Neural cell (in vitro differentiated cells): Measurements from ENCODE around the gene ZNF516.

Experiments
- EP300 ChIP-seq: fragments of 450-650 bp; conservative IDR thresholded peaks from 2 replicates; pipeline ENCODE4 v1.6.1; 2014; ENCODE audit warnings: antibody characterized with exemption, mild to moderate bottlenecking, moderate library complexity; ENCODE audit not compliant: poor library complexity, severe bottlenecking
- EZH2 ChIP-seq: fragments of 200-600, 300-800 bp; shearing (Covaris generic), sonication (generic); IDR thresholded peaks from 2 replicates; pipeline ENCODE4 v1.6.1; 2014; ENCODE audit warnings: antibody characterized with exemption, low read length, borderline replicate concordance, mild to moderate bottlenecking; ENCODE audit not compliant: insufficient read depth, poor library complexity, severe bottlenecking
- MXI1 ChIP-seq: fragments of 450-650 bp; conservative IDR thresholded peaks from 2 replicates; pipeline ENCODE4 v1.6.1; 2014; ENCODE audit warnings: antibody characterized with exemption, mild to moderate bottlenecking; ENCODE audit not compliant: poor library complexity, severe bottlenecking
- POLR2AphosphoS5 ChIP-seq: IDR thresholded peaks from 2 replicates; pipeline ENCODE4 v1.6.1; 2012
- TAF1 ChIP-seq: IDR thresholded peaks from 2 replicates; pipeline ENCODE4 v1.6.1; 2012; ENCODE audit warnings: low read depth
- TF ChIP-seq, protein P1 (sequence below): fragments of 450-650 bp; IDR thresholded peaks from 2 replicates; pipeline ENCODE4 v1.5.1; 2014; ENCODE audit warnings: antibody characterized with exemption, mild to moderate bottlenecking, moderate library complexity; ENCODE audit not compliant: poor library complexity, severe bottlenecking
- TF ChIP-seq, protein P2 (sequence below): IDR thresholded peaks from 2 replicates; pipeline ENCODE4 v1.6.1; 2012; ENCODE audit warnings: borderline replicate concordance

GRCh38 chr18:76323891-76324290 is 171.2 kb downstream of the ZNF516 start:
- no peak for TF ChIP-seq EZH2
- TF ChIP-seq, protein P1, sequence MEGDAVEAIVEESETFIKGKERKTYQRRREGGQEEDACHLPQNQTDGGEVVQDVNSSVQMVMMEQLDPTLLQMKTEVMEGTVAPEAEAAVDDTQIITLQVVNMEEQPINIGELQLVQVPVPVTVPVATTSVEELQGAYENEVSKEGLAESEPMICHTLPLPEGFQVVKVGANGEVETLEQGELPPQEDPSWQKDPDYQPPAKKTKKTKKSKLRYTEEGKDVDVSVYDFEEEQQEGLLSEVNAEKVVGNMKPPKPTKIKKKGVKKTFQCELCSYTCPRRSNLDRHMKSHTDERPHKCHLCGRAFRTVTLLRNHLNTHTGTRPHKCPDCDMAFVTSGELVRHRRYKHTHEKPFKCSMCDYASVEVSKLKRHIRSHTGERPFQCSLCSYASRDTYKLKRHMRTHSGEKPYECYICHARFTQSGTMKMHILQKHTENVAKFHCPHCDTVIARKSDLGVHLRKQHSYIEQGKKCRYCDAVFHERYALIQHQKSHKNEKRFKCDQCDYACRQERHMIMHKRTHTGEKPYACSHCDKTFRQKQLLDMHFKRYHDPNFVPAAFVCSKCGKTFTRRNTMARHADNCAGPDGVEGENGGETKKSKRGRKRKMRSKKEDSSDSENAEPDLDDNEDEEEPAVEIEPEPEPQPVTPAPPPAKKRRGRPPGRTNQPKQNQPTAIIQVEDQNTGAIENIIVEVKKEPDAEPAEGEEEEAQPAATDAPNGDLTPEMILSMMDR, result no peak
- no peak for TF ChIP-seq TAF1
- no peak for TF ChIP-seq POLR2AphosphoS5
- TF ChIP-seq EP300, result no peak
- TF ChIP-seq, protein P2, sequence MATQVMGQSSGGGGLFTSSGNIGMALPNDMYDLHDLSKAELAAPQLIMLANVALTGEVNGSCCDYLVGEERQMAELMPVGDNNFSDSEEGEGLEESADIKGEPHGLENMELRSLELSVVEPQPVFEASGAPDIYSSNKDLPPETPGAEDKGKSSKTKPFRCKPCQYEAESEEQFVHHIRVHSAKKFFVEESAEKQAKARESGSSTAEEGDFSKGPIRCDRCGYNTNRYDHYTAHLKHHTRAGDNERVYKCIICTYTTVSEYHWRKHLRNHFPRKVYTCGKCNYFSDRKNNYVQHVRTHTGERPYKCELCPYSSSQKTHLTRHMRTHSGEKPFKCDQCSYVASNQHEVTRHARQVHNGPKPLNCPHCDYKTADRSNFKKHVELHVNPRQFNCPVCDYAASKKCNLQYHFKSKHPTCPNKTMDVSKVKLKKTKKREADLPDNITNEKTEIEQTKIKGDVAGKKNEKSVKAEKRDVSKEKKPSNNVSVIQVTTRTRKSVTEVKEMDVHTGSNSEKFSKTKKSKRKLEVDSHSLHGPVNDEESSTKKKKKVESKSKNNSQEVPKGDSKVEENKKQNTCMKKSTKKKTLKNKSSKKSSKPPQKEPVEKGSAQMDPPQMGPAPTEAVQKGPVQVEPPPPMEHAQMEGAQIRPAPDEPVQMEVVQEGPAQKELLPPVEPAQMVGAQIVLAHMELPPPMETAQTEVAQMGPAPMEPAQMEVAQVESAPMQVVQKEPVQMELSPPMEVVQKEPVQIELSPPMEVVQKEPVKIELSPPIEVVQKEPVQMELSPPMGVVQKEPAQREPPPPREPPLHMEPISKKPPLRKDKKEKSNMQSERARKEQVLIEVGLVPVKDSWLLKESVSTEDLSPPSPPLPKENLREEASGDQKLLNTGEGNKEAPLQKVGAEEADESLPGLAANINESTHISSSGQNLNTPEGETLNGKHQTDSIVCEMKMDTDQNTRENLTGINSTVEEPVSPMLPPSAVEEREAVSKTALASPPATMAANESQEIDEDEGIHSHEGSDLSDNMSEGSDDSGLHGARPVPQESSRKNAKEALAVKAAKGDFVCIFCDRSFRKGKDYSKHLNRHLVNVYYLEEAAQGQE, result no peak
- TF ChIP-seq MXI1, result no peak
